SK-N-SH (cell line): ENCODE data around the gene SH3BGRL3.

ENCODE experiments used
- GABPA ChIP-seq: IDR thresholded peaks from 2 replicates; pipeline ENCODE4 v1.4.0; 2012; ENCODE audit warnings: low read depth, mild to moderate bottlenecking
- POLR2AphosphoS5 ChIP-seq: IDR thresholded peaks from 2 replicates; pipeline ENCODE4 v1.6.1; 2012; ENCODE audit warnings: low read depth, low read length
- USF1 ChIP-seq: IDR thresholded peaks from 2 replicates; pipeline ENCODE4 v1.4.0; 2012; ENCODE audit warnings: low read depth, borderline replicate concordance
- USF2 ChIP-seq: fragments of 150-350 bp; IDR thresholded peaks from 2 replicates; pipeline ENCODE4 v1.6.1; 2017; ENCODE audit warnings: antibody characterized with exemption, low read length, low read depth, borderline replicate concordance

DNA sequence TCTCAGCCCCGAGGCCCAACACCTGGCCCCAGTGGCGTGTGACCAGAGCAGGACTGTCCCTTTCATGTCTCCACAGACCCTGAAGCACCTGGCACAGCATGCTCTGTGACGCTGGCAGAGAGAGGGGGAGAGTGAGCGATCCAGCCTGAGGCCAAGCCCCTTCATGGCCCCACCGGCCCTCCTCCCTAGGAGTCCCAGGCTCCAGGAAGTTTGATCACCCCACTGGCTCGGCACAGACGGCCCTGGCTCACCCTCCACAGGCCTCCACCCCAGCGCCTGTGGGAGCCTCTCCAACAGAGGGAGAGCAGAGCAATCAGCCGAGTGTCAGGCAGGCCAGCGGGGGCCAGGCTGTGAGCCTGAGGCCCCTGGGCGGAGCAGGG lies 11.0 kb downstream of the SH3BGRL3 start:
- no peak for TF ChIP-seq USF2
- no peak for TF ChIP-seq POLR2AphosphoS5
- no peak for TF ChIP-seq GABPA
- TF ChIP-seq USF1: no peak
